GM23248 (cell line): ENCODE data around the gene CPNE7. TPM values are rescaled to one million over a fixed set of nuclear protein-coding genes. Genes with fewer than 3 reads are reported as not detected.

ENCODE experiments used
- DNase-seq: peaks from one replicate; pipeline ENCODE4 v3.0.0-alpha.2; 2015
- H2AFZ ChIP-seq: fragments of 200-600 bp; sonication (generic); 2 replicates; pipeline ENCODE4 v1.6.1; 2016; ENCODE audit warnings: antibody characterized with exemption
- H3F3A ChIP-seq: fragments of 200-600 bp; sonication (generic); 2 replicates; pipeline ENCODE4 v1.6.1; 2016; ENCODE audit warnings: mild to moderate bottlenecking, antibody characterized with exemption, mixed run types; ENCODE audit not compliant: insufficient read depth
- H3K27ac ChIP-seq: fragments of 200-600 bp; sonication (generic); 2 replicates; pipeline ENCODE4 v1.5.1; 2016; ENCODE audit warnings: mild to moderate bottlenecking
- H3K27me3 ChIP-seq: fragments of 200-600 bp; sonication (generic); replicated peaks from 2 replicates; pipeline ENCODE4 v1.6.1; 2016; ENCODE audit warnings: mild to moderate bottlenecking; ENCODE audit not compliant: insufficient read depth
- H3K36me3 ChIP-seq: fragments of 200-600 bp; sonication (generic); 2 replicates; pipeline ENCODE4 v1.6.1; 2016; ENCODE audit warnings: low read depth, mild to moderate bottlenecking
- H3K4me1 ChIP-seq: fragments of 200-600 bp; sonication (generic); 2 replicates; pipeline ENCODE4 v1.6.1; 2016; ENCODE audit warnings: mild to moderate bottlenecking; ENCODE audit not compliant: insufficient read depth
- H3K4me2 ChIP-seq: fragments of 200-600 bp; sonication (generic); one replicate; pipeline ENCODE4 v1.6.1; 2016; ENCODE audit warnings: mild to moderate bottlenecking; ENCODE audit not compliant: unreplicated experiment
- H3K4me3 ChIP-seq: fragments of 200-600 bp; sonication (generic); 2 replicates; pipeline ENCODE4 v1.5.1; 2016; ENCODE audit warnings: mild to moderate bottlenecking
- H3K79me2 ChIP-seq: fragments of 200-600 bp; sonication (generic); 2 replicates; pipeline ENCODE4 v1.6.1; 2016; ENCODE audit warnings: mild to moderate bottlenecking; ENCODE audit not compliant: insufficient read depth
- H3K9ac ChIP-seq: fragments of 200-600 bp; sonication (generic); 2 replicates; pipeline ENCODE4 v1.6.1; 2016; ENCODE audit warnings: mild to moderate bottlenecking
- H3K9me2 ChIP-seq: fragments of 200-600 bp; sonication (generic); 2 replicates; pipeline ENCODE4 v1.6.1; 2016; ENCODE audit warnings: mixed run types, mild to moderate bottlenecking, moderate library complexity; ENCODE audit not compliant: insufficient read depth
- H3K9me3 ChIP-seq: fragments of 200-600 bp; sonication (generic); one replicate; pipeline ENCODE4 v1.6.1; 2017; ENCODE audit warnings: low read depth
- H4K20me1 ChIP-seq: fragments of 200-600 bp; sonication (generic); 2 replicates; pipeline ENCODE4 v1.6.0; 2016; ENCODE audit not compliant: insufficient read depth
- EZH2 ChIP-seq: fragments of 200-600 bp; sonication (generic); IDR thresholded peaks from 2 replicates; pipeline ENCODE4 v1.6.1; 2018; ENCODE audit warnings: antibody characterized with exemption, mild to moderate bottlenecking; ENCODE audit not compliant: insufficient read depth, poor library complexity, severe bottlenecking
- EZH2phosphoT487 ChIP-seq: fragments of 200-600 bp; sonication (generic); IDR thresholded peaks from 2 replicates; pipeline ENCODE4 v1.6.1; 2018; ENCODE audit warnings: antibody characterized with exemption, moderate library complexity, mild to moderate bottlenecking, low read depth; ENCODE audit not compliant: insufficient read depth
- WGBS, 2 experiments: methylation state at CpG; one replicate each; pipeline ENCODE4 v1.1.6; 2015 to 2017; ENCODE audit warnings: low lambda C conversion rate in 2 of 2, low coverage in 1 of 2; ENCODE audit errors: missing lambda C conversion rate in 2 of 2; 5-methylcytosine and 5-hydroxymethylcytosine counted together
- in situ Hi-C: fragments of 300-500 bp; cut with MboI; formaldehyde crosslinking; loops from 2 replicates; pipeline ENCODE4 v1.15.0; 2020
- polyA plus RNA-seq: library from polyadenylated mRNA; unstranded; fragments of >200 nt; fragmentation: Nextera tagmentation; extraction: Ambion mirVana; gene quantifications from 2 replicates; pipeline ENCODE4 v1.2.1, GENCODE V29; 2016
- total RNA-seq: library from RNA; depleted of rRNA; stranded (reverse); fragments of >200 nt; shearing (Covaris generic); gene quantifications from 2 replicates; pipeline ENCODE4 v1.2.3, GENCODE V29; 2014; rRNA removed

Gene CPNE7
- total RNA-seq (7.7 and 10.1 TPM in 2 replicates), polyA plus RNA-seq (4.7 and 5.3 TPM in 2 replicates)

DNA sequence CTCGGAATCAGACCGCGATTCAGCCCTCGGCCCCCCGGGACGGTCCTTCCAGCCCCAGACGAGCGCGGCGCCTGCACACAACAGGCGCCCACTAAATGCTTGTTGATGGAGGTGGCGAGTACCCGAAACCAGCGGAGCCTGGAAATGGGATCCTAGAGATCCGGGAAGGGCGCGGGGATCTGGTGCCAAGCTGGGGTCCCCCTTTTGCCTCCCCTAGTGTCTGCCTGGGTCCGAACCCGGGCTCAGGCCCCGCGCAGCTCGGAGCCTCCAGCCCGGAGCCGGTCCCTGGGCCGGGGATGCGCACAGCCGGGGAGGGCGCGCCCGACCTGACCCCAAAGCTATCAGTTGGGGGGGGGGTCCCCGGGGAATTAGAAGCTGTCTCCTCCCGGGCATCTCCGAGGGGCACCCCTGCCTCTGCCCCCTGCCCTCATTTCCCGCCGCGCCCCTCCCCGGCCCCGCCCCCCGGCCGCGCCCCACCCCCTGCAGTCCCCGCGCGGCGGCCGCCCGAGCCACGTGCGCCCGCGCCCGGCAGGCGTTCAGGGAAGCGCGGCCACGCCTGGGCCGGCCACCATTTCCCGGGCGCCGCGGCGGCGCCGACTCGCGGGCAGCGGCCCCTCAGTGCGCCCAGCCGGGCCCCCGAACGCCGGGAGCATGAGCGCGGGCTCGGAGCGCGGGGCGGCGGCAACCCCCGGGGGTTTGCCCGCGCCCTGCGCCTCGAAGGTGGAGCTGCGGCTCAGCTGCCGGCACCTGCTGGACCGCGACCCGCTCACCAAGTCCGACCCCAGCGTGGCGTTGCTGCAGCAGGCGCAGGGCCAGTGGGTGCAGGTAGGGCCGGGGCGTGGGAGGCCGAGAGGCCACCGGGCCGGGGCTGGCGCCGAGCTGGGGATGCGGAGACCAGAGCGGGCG, at the start of gene CPNE7:
CPNE7 (plus strand) TSS at position 512 of the 906 bp plus-strand sequence; CDS start at position 652, 140 bp downstream.
- no peaks in the 10 kb centered on the region for H3K36me3 ChIP-seq
- H3K9me3 ChIP-seq = no peaks in the 10 kb centered on the region
- no peaks in the 10 kb centered on the region for H3K4me1 ChIP-seq
- in situ Hi-C loops = no loop called here
- peak within 1 kb of the TSS; percentile 73 for H2AFZ ChIP-seq
- TF ChIP-seq EZH2 = no peak
- TF ChIP-seq EZH2phosphoT487 = no peak
- peak; percentile 61 for DNase-seq
- H4K20me1 ChIP-seq = no peaks in the 10 kb centered on the region
- WGBS, 2 experiments = 1 to 2% methylated on average over 77 to 100 of the region's 103 CpGs
- H3K4me3 ChIP-seq = peak within 1 kb of the TSS; percentile 64
- H3K9me2 ChIP-seq = no peaks in the 10 kb centered on the region
- H3K4me2 ChIP-seq = peak within 1 kb of the TSS; percentile 85
- H3K79me2 ChIP-seq = no peaks in the 10 kb centered on the region
- no peaks in the 10 kb centered on the region for H3K27me3 ChIP-seq
- H3K9ac ChIP-seq = peak within 1 kb of the TSS; percentile 64
- no peak within 1 kb of the TSS for H3K27ac ChIP-seq
- H3F3A ChIP-seq = peaks cover under 1% of the 10 kb centered on the region; the same call in 1 of the 2 replicates

DNA sequence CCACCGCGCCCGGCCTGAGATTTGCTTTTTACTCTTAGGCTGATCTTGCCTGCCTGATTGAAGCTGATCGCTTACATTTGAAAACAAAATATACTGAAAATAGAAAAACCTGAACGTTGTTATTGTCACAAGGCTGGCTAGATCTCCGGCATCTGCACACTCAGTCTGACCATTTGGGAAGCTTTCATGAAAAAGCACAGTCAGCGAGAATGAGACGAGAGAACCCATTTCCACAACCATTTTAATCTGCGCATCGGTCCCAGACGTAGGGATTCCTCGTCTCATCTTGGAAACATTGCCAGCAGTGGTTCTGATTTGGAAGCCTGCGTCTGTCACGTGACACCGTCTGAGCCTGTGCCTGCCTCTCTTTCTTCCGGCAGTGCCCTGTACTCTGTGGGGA, 46.5 kb upstream of the CPNE7 start:
- DNase-seq = no peak
- Histone ChIP-seq H3K9me2 (no peaks in the 10 kb centered on the region), H3K9me3 (no peaks in the 10 kb centered on the region), H3F3A (no peaks in the 10 kb centered on the region), H3K79me2 (peaks cover 21% of the 10 kb centered on the region; the same call in 1 of the 2 replicates), H2AFZ (no peak overlapping the region), H3K9ac (no peak overlapping the region), H3K27me3 (no peaks in the 10 kb centered on the region), H3K36me3 (peaks cover 51% of the 10 kb centered on the region), H3K4me2 (no peak overlapping the region), H3K4me1 (no peaks in the 10 kb centered on the region), H3K27ac (no peak overlapping the region), H4K20me1 (no peaks in the 10 kb centered on the region), H3K4me3 (no peak overlapping the region)
- in situ Hi-C loops = no loop called here
- 89 to 91% methylated on average over 16 of the region's 16 CpGs for WGBS, 2 experiments
- TF ChIP-seq EZH2phosphoT487 (no peak), EZH2 (no peak)

DNA sequence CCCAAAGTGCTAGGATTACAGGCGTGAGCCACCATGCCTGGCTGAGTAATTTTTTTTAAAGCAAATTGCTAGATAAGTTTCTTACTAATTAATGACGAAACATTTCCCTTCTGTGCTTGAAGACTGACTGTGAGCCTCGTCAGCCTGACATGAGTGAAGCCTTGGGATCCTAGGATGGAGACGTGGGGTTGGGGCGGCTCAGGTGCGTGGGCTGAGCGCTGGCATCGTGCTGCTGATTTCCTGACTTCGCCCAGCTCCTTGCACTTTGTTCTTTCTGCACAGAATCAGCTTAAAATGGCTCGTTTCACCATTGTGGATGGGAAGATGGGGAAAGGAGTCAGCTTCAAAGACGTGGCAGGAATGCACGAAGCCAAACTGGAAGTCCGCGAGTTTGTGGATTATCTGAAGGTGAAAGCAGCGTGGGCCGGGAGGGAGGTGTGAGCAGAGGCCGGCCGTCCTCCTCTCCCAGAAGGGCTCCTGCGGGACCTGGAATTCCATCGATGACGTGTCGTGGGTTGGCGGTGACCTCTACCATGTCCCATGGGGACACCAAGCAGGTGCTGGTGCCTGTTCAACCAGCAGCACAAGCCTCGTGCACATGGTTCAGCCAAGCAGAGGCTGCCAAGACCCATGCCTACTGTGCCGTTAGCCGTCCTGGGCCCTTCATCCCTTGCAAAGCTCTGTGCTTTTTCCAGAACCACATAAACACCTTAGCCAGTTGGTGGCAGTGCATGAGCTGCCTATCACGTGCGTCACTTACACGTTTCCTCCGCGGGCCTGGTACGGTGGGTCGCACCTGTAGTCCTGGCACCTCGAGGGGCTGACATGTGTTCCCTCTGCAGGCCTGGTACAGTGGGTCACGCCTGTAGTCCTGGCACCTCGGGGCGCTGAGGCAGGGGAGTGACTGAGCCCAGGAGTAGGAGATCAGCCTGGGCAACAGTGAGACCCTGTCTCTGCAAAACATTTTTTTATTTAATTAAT, 44.9 kb upstream of the CPNE7 start:
- in situ Hi-C loops = no loop called here
- no peaks in the 10 kb centered on the region for H4K20me1 ChIP-seq
- DNase-seq = no peak
- H3K4me2 ChIP-seq = no peak overlapping the region
- no peak overlapping the region for H3K9ac ChIP-seq
- H3K27me3 ChIP-seq = no peaks in the 10 kb centered on the region
- H3K36me3 ChIP-seq = peaks cover 41% of the 10 kb centered on the region
- H3K9me2 ChIP-seq = no peaks in the 10 kb centered on the region
- H3K4me1 ChIP-seq = no peaks in the 10 kb centered on the region
- peaks cover 24% of the 10 kb centered on the region for H3K79me2 ChIP-seq
- WGBS, 2 experiments = 94% methylated on average over 36 to 37 of the region's 37 CpGs
- H3K9me3 ChIP-seq = no peaks in the 10 kb centered on the region
- TF ChIP-seq EZH2phosphoT487 (no peak), EZH2 (no peak)
- no peaks in the 10 kb centered on the region for H3F3A ChIP-seq
- no peak overlapping the region for H3K27ac ChIP-seq
- no peak overlapping the region for H2AFZ ChIP-seq
- H3K4me3 ChIP-seq = no peak overlapping the region

DNA sequence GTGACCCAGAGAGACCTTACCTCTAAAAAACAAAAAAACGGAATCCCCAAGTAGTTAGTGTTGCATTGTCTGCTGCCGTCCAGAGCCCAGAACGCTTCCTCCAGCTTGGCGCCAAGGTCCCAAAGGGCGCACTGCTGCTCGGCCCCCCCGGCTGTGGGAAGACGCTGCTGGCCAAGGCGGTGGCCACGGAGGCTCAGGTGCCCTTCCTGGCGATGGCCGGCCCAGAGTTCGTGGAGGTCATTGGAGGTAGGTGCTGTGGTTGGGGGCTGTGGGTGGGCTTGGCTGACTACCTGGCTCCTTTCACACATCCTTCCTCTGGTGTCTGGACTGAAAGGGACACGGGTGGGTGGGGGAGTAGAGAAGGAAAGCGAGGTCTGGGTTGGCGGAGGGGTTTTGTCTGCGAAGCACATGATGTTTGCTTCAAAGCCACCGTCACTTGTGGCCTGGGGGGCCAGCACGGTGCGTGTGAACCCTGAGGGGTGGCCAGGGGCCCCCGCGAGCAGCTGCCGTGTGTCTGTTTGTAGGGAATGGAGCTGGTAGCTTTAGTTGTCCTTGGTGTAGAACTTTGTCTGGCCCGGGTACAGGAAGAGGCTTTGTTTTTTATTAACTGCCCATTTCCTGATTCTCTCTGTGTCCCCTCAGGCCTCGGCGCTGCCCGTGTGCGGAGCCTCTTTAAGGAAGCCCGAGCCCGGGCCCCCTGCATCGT, 43.6 kb upstream of the CPNE7 start:
- Histone ChIP-seq H2AFZ (no peak overlapping the region), H3K4me2 (no peak overlapping the region), H3K79me2 (peaks cover 23% of the 10 kb centered on the region), H3K9me3 (no peaks in the 10 kb centered on the region), H4K20me1 (no peaks in the 10 kb centered on the region), H3F3A (no peaks in the 10 kb centered on the region), H3K4me1 (no peaks in the 10 kb centered on the region), H3K9ac (no peak overlapping the region), H3K4me3 (no peak overlapping the region), H3K27me3 (no peaks in the 10 kb centered on the region), H3K27ac (no peak overlapping the region), H3K9me2 (no peaks in the 10 kb centered on the region), H3K36me3 (peaks cover 31% of the 10 kb centered on the region)
- TF ChIP-seq EZH2phosphoT487 (no peak), EZH2 (no peak)
- 98% methylated on average over 31 of the region's 31 CpGs for WGBS, 2 experiments
- no peak for DNase-seq
- in situ Hi-C loops = no loop called here
